Fibroblast of peridontal ligament (primary cell): ENCODE results near the gene TNRC6B.
"Not testable (repeated sequence)": the region's sequence is repeated elsewhere in the genome, so short reads cannot be mapped to it uniquely, and the experiment has no call there.

Experiments
- DNase-seq: peaks from one replicate; pipeline ENCODE4 v3.0.0-alpha.2; 2010; ENCODE audit errors: extremely low read depth

Gene TNRC6B

DNA sequence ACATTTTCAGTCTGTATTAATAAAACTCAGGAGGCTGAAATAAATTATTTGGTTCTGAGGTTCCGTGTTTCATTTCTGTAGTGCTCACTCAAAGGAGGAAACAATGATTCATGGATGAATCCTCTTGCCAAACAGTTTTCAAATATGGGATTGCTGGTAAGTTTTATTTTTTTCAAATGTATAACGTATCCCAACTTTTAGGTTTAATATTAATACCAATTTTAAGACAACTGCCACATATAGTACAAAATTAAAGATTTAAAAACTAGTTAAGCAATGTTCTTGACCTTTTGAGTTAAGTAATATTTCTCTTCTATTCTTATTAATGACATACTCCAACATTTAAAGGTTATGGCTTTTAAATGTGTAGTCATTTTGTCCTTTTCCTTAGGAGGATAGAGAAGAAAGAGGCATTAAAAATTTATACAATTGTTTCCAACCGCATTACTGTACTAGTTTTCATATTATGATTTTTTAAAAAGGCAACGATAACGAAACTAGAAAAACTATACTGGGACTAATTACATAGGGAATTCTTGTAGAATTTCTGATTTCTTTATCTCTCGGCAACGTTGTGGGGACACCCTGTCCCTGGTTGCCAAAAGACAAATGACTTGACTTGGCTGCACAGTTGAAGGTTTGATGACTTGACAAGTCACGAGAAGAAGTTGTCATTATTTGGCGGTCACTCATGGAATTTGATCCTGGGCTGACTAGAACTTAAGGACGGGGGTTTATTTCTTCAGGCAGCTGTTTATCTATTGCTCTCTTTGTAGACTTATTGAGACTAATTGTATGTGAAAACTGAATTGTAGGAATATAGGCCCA lies 99.5 kb downstream of the TNRC6B start:
- peak; percentile 76 for DNase-seq

DNA sequence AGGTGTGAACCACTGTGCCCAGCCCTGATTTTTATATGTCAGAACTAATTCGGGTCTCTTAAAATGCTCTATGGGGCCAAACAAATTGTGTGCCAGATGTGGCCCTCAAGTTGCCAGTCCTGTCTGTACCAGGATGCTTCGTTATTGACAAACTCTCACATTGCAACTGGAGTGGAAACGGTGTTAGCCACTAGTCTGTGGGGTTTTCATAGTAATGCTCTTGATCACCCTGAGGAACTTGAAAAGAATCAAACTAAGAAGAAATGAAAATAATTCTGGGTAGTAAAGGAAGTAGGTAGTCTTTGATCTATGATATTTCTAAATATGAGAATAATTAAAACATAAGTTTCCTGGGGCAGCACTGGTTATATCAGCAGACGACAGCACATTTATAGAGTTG lies 101.3 kb downstream of the TNRC6B start:
- DNase-seq = no peak

DNA sequence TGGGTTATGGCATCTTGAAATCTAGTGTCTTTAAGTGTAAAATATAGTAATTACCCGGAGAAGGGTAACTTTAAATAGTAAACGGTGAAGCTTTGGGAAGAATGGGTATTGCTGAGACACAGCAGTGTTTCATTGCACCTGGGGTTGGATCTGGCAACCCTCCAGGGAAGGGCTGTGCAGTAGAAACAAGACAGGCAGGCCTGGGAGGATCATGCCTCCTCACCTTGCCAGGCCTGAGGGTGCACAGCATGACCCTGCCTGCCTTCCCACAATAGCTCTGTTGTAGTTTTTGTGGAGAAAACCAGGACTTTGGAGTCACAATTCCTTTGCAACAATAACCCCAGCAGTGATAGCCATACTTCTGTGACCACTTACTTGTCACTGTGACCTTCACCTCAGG lies 104.0 kb downstream of the TNRC6B start:
- DNase-seq = no peak

GRCh38 chr22:40285513-40285912 lies 107.8 kb downstream of the TNRC6B start:
- no peak for DNase-seq

GRCh38 chr22:40289991-40290459 lies 112.3 kb downstream of the TNRC6B start:
- DNase-seq = no peak

GRCh38 chr22:40290516-40290915 lies 112.8 kb downstream of the TNRC6B start:
- no peak for DNase-seq

GRCh38 chr22:40294696-40295095 lies 117.0 kb downstream of the TNRC6B start:
- DNase-seq = no peak

- DNase-seq = no peak
These were observed 122.6 kb downstream of the TNRC6B start for GRCh38 chr22:40300316-40300715.

GRCh38 chr22:40300884-40301672 lies 123.4 kb downstream of the TNRC6B start:
- DNase-seq = no peak

- DNase-seq = no peak
These were observed 124.4 kb downstream of the TNRC6B start for GRCh38 chr22:40302149-40302548.

DNA sequence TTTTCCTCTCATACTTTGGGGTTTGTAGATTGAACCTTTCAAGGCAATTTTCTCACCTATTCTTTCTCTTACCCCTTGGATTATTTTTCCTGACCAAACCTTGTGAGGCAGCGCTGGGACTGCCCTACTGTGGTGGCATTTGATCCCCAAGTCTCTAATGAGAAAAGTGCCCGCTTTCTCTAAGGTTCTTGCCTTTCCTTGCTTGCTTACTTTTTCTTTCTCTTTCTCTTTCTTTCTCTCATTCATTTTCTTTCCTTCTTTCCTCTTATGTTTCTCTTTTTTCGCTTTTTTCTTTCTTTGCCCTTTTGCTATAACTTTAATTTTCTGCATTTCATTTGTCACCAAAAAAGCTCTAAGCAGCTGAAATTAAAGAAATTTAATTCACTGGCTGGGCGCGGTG lies 127.9 kb downstream of the TNRC6B start:
- DNase-seq = no peak

DNA sequence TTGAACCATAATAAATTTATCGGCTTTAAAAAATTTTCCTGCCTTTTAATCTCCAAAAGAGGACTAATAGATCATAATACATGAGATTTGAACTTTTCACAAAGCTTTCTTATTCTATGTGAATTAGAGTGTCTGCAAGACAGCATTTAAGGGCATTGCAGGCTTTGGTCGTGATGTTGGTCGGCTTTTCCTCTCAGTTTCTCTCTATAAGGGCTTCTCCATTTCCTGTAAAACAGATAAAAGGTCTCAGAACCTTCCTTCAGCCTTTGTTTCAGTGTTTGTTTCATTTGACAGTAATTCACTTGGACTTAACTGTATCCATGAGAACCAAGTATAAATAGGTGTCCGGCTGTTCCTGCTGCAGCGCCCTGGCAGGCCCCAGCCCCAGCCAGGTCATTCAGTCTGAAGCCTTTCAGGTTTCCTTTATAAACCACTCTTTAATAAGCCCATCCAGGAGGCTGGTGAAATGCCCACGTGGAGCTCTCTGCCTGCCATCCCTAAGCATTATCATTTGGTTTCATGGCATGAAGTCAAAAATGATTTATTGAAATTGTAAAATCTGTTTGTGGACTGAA lies 131.4 kb downstream of the TNRC6B start:
- no peak for DNase-seq

- no peak for DNase-seq
These were observed 131.9 kb downstream of the TNRC6B start for GRCh38 chr22:40309631-40310030.

DNA sequence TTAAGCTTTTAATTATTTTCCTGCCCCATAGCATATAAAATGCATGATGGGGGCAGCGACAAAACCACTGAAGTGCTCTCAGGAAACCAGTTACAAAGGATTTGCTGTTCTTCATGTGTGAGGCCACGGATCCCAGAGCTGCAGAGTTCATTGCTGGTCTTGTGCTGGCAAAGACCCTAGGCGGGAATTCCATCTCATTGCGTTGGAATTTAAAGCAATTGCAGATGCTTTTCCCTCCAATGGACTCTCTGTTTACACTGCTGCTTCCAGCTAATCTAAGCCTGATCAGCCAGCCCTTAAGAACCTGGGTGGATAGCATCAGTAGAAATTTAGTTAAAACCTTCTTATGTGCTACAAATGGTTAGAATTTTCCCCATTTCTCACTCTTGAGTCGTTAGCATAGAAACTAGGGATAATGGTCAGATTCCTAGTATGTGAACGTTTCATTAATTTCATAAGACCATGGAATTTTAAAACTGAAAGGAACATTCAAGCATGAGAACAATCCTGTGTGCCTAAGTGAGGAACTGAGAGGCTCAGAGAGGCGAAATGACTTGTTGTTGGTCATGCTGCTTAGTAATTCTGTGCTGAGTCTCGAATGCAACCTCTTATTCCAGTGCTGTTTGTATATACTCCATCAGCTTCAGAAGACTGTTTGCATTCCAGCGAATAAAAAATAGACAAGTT lies 132.5 kb downstream of the TNRC6B start:
- peak; percentile 96 for DNase-seq

GRCh38 chr22:40310768-40311120 lies 133.0 kb downstream of the TNRC6B start:
- no peak for DNase-seq

DNA sequence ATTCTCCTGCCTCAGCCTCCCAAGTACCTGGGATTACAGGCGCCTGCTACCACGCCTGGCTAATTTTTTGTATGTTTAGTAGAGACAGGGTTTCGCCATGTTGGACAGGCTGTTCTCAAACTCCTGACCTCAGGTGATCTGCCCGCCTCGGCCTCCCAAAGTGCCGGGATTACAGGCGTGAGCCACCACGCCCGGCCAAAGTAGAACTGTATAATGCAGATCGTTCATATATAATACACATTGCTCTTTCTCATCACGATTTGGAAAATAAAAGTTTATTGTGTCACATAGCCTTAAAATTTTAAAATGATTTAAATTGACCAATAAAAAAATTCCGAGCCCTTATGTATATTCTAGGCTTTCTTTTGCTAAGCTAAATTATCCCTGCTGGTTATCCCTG lies 133.9 kb downstream of the TNRC6B start:
- not testable (repeated sequence) for DNase-seq

GRCh38 chr22:40312050-40312449 lies 134.3 kb downstream of the TNRC6B start:
- no peak for DNase-seq

DNA sequence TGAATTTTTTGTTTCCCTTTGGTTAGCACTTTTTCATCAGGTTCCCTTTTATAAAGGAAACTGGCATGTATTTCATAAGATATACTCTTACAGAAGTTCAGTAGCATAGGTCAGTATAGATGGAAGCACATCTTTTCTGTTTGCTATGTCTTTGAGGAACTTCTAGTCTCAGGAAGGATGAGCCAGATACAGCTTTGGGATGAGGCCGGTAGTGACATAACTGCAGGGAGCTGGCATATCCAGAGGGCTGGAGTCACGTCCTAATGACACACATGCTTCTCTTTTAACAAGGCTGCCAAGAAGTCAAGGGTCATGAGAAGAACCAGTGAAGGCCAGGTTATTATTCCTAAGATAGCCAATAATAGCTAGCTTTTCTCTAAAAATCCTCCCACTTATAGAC lies 135.3 kb downstream of the TNRC6B start:
- no peak for DNase-seq

DNA sequence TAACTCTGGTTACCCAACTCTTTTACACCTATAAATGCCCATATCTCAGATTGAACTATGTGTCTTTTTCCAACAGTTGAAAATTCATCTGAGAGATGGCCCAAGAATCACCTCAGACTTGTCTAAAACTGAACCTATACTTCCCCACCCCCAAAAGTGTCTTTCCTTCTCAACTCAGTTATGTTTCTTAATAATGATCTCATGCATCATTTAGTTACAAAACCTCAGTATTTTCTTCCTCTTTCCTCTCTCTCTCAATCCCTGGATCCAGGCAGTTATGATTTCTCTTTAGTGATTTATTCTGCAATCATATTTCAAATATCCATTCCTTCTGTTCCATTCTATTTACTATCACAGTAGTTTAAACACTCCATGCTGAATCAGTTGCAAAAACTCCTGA lies 136.3 kb downstream of the TNRC6B start:
- no peak for DNase-seq

GRCh38 chr22:40320687-40321086 lies 143.0 kb downstream of the TNRC6B start:
- no peak for DNase-seq

DNA sequence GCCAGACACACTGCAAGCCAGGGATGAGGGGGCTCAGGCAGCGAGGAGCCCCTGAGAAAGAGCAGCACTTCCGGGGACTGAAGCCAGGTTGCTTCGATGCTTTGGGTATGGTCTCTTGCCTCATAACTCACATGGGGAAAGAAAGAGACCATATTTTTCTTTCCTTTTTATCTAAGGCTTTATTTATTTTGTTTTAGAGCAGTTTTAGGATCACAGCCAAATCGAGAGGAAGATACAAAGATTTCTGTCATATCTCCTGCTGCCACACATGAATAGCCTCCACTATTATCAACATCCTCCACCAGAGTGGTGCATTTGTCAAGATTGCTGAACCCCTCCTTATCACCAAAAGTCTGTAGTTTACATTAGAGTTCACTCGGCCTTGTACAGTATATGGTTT lies 144.3 kb downstream of the TNRC6B start:
- DNase-seq = no peak

DNA sequence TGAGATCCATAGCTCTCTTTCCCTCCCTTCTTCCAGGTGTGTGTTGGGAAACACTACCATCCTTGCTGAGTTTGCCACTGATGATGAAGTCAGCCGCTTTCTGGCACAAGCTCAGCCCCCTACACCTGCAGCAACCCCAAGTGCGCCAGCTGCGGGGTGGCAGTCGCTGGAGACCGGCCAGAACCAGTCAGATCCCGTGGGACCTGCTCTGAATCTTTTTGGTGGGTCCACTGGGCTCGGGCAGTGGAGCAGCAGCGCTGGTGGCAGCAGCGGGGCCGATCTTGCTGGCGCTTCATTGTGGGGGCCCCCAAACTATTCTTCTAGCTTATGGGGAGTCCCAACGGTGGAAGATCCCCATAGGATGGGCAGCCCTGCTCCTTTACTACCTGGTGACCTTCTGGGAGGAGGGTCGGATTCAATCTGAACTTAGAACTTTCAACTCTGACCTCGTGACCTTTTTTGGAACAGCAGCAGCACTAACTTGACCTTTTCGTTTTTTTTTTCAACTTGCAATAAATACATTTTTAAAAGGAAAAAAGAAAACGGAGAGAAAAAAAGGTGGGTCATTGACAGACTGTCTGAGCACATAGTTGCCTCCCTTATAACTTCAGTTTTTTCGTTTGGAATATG lies 145.2 kb downstream of the TNRC6B start:
- DNase-seq = no peak
